H9 (cell line): ENCODE data around the gene GAD2. TPM values are rescaled to one million over a fixed set of nuclear protein-coding genes. Genes with fewer than 3 reads are reported as not detected.

ENCODE experiments used
- DNase-seq: peaks from one replicate; pipeline ENCODE4 v3.0.0-alpha.2; 2017
- H2AFZ ChIP-seq: one replicate; pipeline ENCODE4 v1.6.1; 2013; ENCODE audit warnings: mild to moderate bottlenecking, low read length, control low read depth, moderate library complexity
- H2AK5ac ChIP-seq: 2 replicates; pipeline ENCODE4 v1.6.1; 2013; ENCODE audit warnings: low read length, control low read depth, mixed read lengths; ENCODE audit not compliant: insufficient read length
- H2BK120ac ChIP-seq: one replicate; pipeline ENCODE4 v1.6.1; 2013; ENCODE audit warnings: low read depth, mild to moderate bottlenecking, low read length, control low read depth, inconsistent platforms; ENCODE audit not compliant: poor library complexity, severe bottlenecking
- H2BK12ac ChIP-seq: 2 replicates; pipeline ENCODE4 v1.6.1; 2013; ENCODE audit warnings: low read length, control low read depth, mixed read lengths, low read depth; ENCODE audit not compliant: insufficient read length
- H2BK15ac ChIP-seq: 2 replicates; pipeline ENCODE4 v1.6.1; 2013; ENCODE audit warnings: low read depth, low read length, control low read depth
- H2BK20ac ChIP-seq: one replicate; pipeline ENCODE4 v1.6.1; 2013; ENCODE audit warnings: low read depth, mild to moderate bottlenecking, low read length, control low read depth, inconsistent platforms; ENCODE audit not compliant: poor library complexity, severe bottlenecking
- H2BK5ac ChIP-seq: 2 replicates; pipeline ENCODE4 v1.6.1; 2013; ENCODE audit warnings: low read length, control low read depth, mixed read lengths; ENCODE audit not compliant: insufficient read length
- H3K14ac ChIP-seq: 2 replicates; pipeline ENCODE4 v1.6.1; 2013; ENCODE audit warnings: low read length, control low read depth; ENCODE audit not compliant: insufficient read depth
- H3K18ac ChIP-seq: 2 replicates; pipeline ENCODE4 v1.6.1; 2013; ENCODE audit warnings: low read depth, mild to moderate bottlenecking, mixed read lengths, low read length, control low read depth; ENCODE audit not compliant: insufficient read length
- H3K23ac ChIP-seq: 2 replicates; pipeline ENCODE4 v1.6.1; 2013; ENCODE audit warnings: low read length, control low read depth, mixed read lengths, low read depth; ENCODE audit not compliant: insufficient read length
- H3K23me2 ChIP-seq: 2 replicates; pipeline ENCODE4 v1.6.1; 2013; ENCODE audit warnings: low read depth, mild to moderate bottlenecking, mixed read lengths, low read length, control low read depth; ENCODE audit not compliant: insufficient read length, poor library complexity, severe bottlenecking
- H3K27ac ChIP-seq: 2 replicates; pipeline ENCODE4 v1.5.1; 2013; ENCODE audit warnings: low read length, control low read depth, mixed read lengths, low read depth; ENCODE audit not compliant: insufficient read length
- H3K27me3 ChIP-seq: 2 replicates; pipeline ENCODE4 v1.6.1; 2013; ENCODE audit warnings: low read length, control low read depth, inconsistent platforms; ENCODE audit not compliant: insufficient read depth
- H3K4ac ChIP-seq: 2 replicates; pipeline ENCODE4 v1.6.1; 2013; ENCODE audit warnings: low read depth, mild to moderate bottlenecking, control low read depth, inconsistent platforms, low read length, moderate library complexity
- H3K4me1 ChIP-seq: 2 replicates; pipeline ENCODE4 v1.6.1; 2013; ENCODE audit warnings: low read length, control low read depth, inconsistent platforms; ENCODE audit not compliant: insufficient read depth
- H3K4me2 ChIP-seq: 2 replicates; pipeline ENCODE4 v1.6.1; 2013; ENCODE audit warnings: low read length, control low read depth, mixed read lengths; ENCODE audit not compliant: insufficient read length, insufficient read depth
- H3K56ac ChIP-seq: 2 replicates; pipeline ENCODE4 v1.6.1; 2013; ENCODE audit warnings: low read depth, mild to moderate bottlenecking, mixed read lengths, low read length, control low read depth; ENCODE audit not compliant: insufficient read length
- H3K79me1 ChIP-seq: 2 replicates; pipeline ENCODE4 v1.6.1; 2013; ENCODE audit warnings: low read depth, mild to moderate bottlenecking, moderate library complexity, low read length, control low read depth, inconsistent platforms; ENCODE audit not compliant: insufficient read depth, poor library complexity, severe bottlenecking
- H3K79me2 ChIP-seq: 2 replicates; pipeline ENCODE4 v1.6.1; 2013; ENCODE audit warnings: low read length, control low read depth, inconsistent platforms; ENCODE audit not compliant: insufficient read depth
- H3K9ac ChIP-seq: 2 replicates; pipeline ENCODE4 v1.6.1; 2013; ENCODE audit warnings: low read length, control low read depth, mixed read lengths; ENCODE audit not compliant: insufficient read length; ENCODE audit errors: extremely low read depth
- H3K9me3 ChIP-seq: one replicate; pipeline ENCODE4 v1.6.1; 2013; ENCODE audit warnings: low read depth, low read length, inconsistent platforms; ENCODE audit not compliant: control insufficient read depth
- H3T11ph ChIP-seq: one replicate; pipeline ENCODE4 v1.6.1; 2013; ENCODE audit warnings: mild to moderate bottlenecking, low read length, control low read depth, inconsistent platforms
- H4K20me1 ChIP-seq: one replicate; pipeline ENCODE4 v1.6.1; 2013; ENCODE audit not compliant: control insufficient read depth, insufficient read length, insufficient read depth
- H4K5ac ChIP-seq: 2 replicates; pipeline ENCODE4 v1.6.1; 2013; ENCODE audit warnings: low read depth, mild to moderate bottlenecking, mixed read lengths, low read length, control low read depth; ENCODE audit not compliant: insufficient read length
- H4K8ac ChIP-seq: replicated peaks from 2 replicates; pipeline ENCODE4 v1.6.1; 2013; ENCODE audit warnings: low read length, control low read depth, mixed read lengths, low read depth; ENCODE audit not compliant: insufficient read length
- H4K91ac ChIP-seq: 2 replicates; pipeline ENCODE4 v1.6.1; 2013; ENCODE audit warnings: low read depth, mild to moderate bottlenecking, moderate library complexity, mixed read lengths, low read length, control low read depth; ENCODE audit not compliant: insufficient read length
- H3K27ac Mint-ChIP-seq, 3 experiments: 2 replicates in 2 of 3; 3 replicates in 1 of 3; pipeline ENCODE4 v1.8.0; 2020 to 2021; ENCODE audit warnings: mixed read lengths in 3 of 3, mild to moderate bottlenecking in 1 of 3, moderate library complexity in 1 of 3
- H3K27me3 Mint-ChIP-seq: 2 replicates; pipeline ENCODE4 v1.8.0; 2021; ENCODE audit warnings: low read depth, mild to moderate bottlenecking, moderate library complexity, mixed read lengths
- H3K36me3 Mint-ChIP-seq, 3 experiments: 2 replicates in 2 of 3; 3 replicates in 1 of 3; pipeline ENCODE4 v1.8.0; 2020 to 2021; ENCODE audit warnings: low read depth in 3 of 3, mixed read lengths in 3 of 3; ENCODE audit not compliant: insufficient read depth in 1 of 3
- H3K4me1 Mint-ChIP-seq, 2 experiments: 2 replicates each; pipeline ENCODE4 v1.8.0; 2020; ENCODE audit warnings: mixed read lengths in 2 of 2
- H3K4me3 Mint-ChIP-seq, 2 experiments: 2 replicates in 1 of 2; 3 replicates in 1 of 2; pipeline ENCODE4 v1.8.0; 2020 to 2021; ENCODE audit warnings: mild to moderate bottlenecking in 2 of 2, mixed read lengths in 2 of 2, moderate library complexity in 1 of 2
- H3K9me3 Mint-ChIP-seq, 2 experiments: 2 replicates in 1 of 2; 3 replicates in 1 of 2; pipeline ENCODE4 v1.8.0; 2020; ENCODE audit warnings: mild to moderate bottlenecking in 2 of 2, mixed read lengths in 2 of 2, moderate library complexity in 1 of 2
- WGBS: extraction: QIAGEN DNeasy Blood & Tissue Kit; methylation state at CpG from one replicate; pipeline ENCODE4 v1.1.7; 2013; ENCODE audit warnings: missing lambda C conversion rate, low lambda C conversion rate, mixed read lengths; ENCODE audit not compliant: insufficient read length; ENCODE audit errors: extremely low coverage; 5-methylcytosine and 5-hydroxymethylcytosine counted together
- total RNA-seq: library from RNA; stranded (reverse); gene quantifications from 2 replicates; pipeline ENCODE4 v1.2.1, GENCODE V29; 2021
- TF ChIP-seq, protein P1 (sequence below): fragments of 200-600 bp; sonication (generic); conservative IDR thresholded peaks from 3 replicates; pipeline ENCODE4 v1.8.0; 2021; ENCODE audit warnings: antibody characterized with exemption, mild to moderate bottlenecking

GAD2 gene
- total RNA-seq, 1 experiment from 2014 or later = 2.0 TPM

GRCh38 chr10:26278295-26278694 lies 61.7 kb downstream of the GAD2 start:
- Histone ChIP-seq H4K5ac (no peak overlapping the region), H3K79me1 (no peaks in the 10 kb centered on the region), H3K9ac (no peak overlapping the region), H2BK120ac (no peak overlapping the region), H3K9me3 (no peaks in the 10 kb centered on the region), H3K79me2 (no peaks in the 10 kb centered on the region), H3K56ac (no peak overlapping the region), H2AK5ac (no peak overlapping the region), H2AFZ (no peak overlapping the region), H2BK5ac (no peak overlapping the region), H3K14ac (no peak overlapping the region), H2BK20ac (no peak overlapping the region), H3K23ac (no peak overlapping the region), H3K27ac (no peak overlapping the region), H3K4me1 (no peaks in the 10 kb centered on the region), H3K4me2 (no peak overlapping the region), H3K27me3 (no peaks in the 10 kb centered on the region), H4K8ac (no peak overlapping the region), H3T11ph (no peak overlapping the region), H4K91ac (no peak overlapping the region), H3K23me2 (no peaks in the 10 kb centered on the region), H2BK12ac (no peak overlapping the region), H2BK15ac (no peak overlapping the region), H4K20me1 (no peaks in the 10 kb centered on the region), H3K18ac (no peak overlapping the region), H3K4ac (no peak overlapping the region)
- no peak for DNase-seq
- Mint-ChIP-seq H3K4me3 (no peak overlapping the region), H3K27ac (no peak overlapping the region), H3K36me3 (no peaks in the 10 kb centered on the region), H3K4me1 (peaks cover 12 to 20% of the 10 kb centered on the region in 2 experiments), H3K27me3 (no peaks in the 10 kb centered on the region), H3K9me3 (no peaks in the 10 kb centered on the region)
- no CpG with 5 or more reads among the region's 3 CpGs for WGBS
- TF ChIP-seq, protein P1, sequence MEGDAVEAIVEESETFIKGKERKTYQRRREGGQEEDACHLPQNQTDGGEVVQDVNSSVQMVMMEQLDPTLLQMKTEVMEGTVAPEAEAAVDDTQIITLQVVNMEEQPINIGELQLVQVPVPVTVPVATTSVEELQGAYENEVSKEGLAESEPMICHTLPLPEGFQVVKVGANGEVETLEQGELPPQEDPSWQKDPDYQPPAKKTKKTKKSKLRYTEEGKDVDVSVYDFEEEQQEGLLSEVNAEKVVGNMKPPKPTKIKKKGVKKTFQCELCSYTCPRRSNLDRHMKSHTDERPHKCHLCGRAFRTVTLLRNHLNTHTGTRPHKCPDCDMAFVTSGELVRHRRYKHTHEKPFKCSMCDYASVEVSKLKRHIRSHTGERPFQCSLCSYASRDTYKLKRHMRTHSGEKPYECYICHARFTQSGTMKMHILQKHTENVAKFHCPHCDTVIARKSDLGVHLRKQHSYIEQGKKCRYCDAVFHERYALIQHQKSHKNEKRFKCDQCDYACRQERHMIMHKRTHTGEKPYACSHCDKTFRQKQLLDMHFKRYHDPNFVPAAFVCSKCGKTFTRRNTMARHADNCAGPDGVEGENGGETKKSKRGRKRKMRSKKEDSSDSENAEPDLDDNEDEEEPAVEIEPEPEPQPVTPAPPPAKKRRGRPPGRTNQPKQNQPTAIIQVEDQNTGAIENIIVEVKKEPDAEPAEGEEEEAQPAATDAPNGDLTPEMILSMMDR = no peak
